ENCODE data around the gene SFTPA1. TPM values are rescaled to one million over a fixed set of nuclear protein-coding genes. Genes with fewer than 3 reads are reported as not detected.
A peak's percentile ranks its signal among the peaks of the same experiment; 100 is the strongest.
"Not testable (repeated sequence)": the region's sequence is repeated elsewhere in the genome, so short reads cannot be mapped to it uniquely, and the experiment has no call there.

The SFTPA1 gene
- total and polyA plus RNA-seq, 2 experiments from 2014 or later = not detected

DNA sequence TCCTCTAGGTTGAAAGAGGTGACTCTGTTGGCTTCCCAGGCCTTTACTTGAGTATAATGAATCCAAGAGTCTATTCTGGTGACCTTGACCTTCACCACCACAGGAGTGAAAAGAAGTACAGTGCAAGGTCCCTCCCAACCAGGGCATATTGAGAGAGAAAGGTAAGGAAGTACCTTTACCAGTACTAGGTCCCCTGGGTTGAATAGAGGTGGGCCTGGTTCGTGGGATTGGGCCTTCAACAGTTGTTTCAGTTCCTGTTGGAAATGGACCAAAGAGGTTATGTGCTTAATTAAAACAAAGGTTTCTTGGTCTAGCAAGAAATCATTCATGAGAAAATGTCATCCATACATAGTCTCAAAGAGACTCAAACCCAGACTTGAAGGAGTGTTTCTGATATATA is 6.4 kb upstream of the SFTPA1 start:
- no peak overlapping the region for H3K4me3 ChIP-seq
- no peak overlapping the region for H3K27ac ChIP-seq
- TF ChIP-seq, protein P1, sequence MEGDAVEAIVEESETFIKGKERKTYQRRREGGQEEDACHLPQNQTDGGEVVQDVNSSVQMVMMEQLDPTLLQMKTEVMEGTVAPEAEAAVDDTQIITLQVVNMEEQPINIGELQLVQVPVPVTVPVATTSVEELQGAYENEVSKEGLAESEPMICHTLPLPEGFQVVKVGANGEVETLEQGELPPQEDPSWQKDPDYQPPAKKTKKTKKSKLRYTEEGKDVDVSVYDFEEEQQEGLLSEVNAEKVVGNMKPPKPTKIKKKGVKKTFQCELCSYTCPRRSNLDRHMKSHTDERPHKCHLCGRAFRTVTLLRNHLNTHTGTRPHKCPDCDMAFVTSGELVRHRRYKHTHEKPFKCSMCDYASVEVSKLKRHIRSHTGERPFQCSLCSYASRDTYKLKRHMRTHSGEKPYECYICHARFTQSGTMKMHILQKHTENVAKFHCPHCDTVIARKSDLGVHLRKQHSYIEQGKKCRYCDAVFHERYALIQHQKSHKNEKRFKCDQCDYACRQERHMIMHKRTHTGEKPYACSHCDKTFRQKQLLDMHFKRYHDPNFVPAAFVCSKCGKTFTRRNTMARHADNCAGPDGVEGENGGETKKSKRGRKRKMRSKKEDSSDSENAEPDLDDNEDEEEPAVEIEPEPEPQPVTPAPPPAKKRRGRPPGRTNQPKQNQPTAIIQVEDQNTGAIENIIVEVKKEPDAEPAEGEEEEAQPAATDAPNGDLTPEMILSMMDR (IDR thresholded peaks at IDR 0.05; ENCODE audit: low read depth, low read length) = no peak
- no peak for DNase-seq (ENCODE audit: low read depth in 1 of 2, low spot score in 1 of 2)
- H3K36me3 ChIP-seq = no peaks in the 10 kb centered on the region
- H3K4me1 ChIP-seq (ENCODE audit: low read depth) = no peaks in the 10 kb centered on the region
- H3K27me3 ChIP-seq = peaks cover 3% of the 10 kb centered on the region
- H3K9me3 ChIP-seq (ENCODE audit: low read depth) = no peaks in the 10 kb centered on the region

DNA sequence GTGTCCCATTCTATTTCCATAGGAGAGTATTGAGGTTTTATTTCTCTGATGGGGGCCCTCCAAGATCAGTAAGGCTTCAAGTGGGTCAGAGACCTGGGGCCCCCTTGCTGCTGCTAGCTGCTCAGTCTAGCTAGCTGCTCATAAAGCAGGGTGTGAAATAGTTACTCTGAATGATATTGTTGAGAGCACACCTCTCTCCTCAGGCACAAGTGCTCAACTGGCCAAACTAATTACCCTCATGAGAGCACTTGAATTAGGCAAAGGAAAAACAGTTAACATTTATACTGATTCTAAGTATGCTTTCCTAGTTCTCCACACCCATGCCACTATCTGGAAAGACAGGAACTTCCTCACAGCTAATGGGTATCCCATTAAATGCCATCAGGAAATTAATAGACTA is 5.4 kb upstream of the SFTPA1 start:
- TF ChIP-seq, protein P1 (IDR thresholded peaks at IDR 0.05; ENCODE audit: low read depth, low read length) = no peak
- H3K36me3 ChIP-seq = no peaks in the 10 kb centered on the region
- no peak for DNase-seq (ENCODE audit: low read depth in 1 of 2, low spot score in 1 of 2)

DNA sequence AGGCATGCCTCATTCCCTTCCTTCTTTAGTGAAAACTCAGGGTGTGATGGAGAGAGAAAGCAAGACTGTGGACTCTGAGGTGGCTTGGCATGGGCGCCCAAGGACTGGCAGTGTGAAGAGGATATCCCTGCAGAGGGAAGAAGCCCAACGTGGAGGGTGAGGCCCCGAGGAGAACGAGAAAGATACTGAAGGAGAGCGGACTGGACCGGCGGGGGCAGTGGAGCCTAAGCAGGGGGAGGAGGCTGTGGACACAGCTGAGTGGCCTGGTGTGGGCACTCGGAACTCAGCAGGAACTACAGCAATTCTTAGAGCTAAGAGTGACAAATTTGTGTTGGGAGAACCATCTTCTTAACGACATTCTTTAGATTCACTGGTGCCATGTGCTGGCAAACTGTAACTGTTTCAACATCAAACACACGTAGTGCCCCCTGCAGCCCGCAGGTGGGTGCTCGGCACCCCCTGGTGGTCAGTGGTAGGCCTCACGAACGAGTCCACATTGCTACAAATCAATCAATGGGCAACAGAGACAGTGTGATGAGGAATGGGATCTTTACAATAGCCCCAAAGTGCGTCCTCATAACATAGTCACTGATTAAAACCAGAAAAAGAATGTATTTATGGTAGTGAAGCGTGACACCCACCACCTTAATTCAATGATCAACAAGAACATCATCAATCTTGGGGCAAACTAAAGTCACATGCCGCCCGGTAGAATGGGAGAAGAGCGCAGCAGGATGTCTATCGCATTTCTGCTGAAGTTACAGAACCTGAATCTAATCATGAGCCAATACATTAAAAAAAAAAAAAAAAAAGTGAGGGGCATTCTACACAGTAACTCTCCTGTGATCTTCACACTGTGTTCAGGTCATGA is 2.0 kb upstream of the SFTPA1 start:
- Histone ChIP-seq H3K9me3 (ENCODE audit: low read depth) (no peaks in the 10 kb centered on the region), H3K27ac (no peak overlapping the region), H3K4me3 (no peak overlapping the region), H3K36me3 (no peaks in the 10 kb centered on the region), H3K4me1 (ENCODE audit: low read depth) (no peaks in the 10 kb centered on the region), H3K27me3 (peaks cover 3% of the 10 kb centered on the region)
- DNase-seq (ENCODE audit: low read depth in 1 of 2, low spot score in 1 of 2) = peak; percentile 38 to 60
- TF ChIP-seq, protein P1 (IDR thresholded peaks at IDR 0.05; ENCODE audit: low read depth, low read length) = peak; percentile 69

More for the DNA sequence above, 5.4 kb upstream of the SFTPA1 start:
- H3K4me1 ChIP-seq (ENCODE audit: low read depth) = no peaks in the 10 kb centered on the region
- no peaks in the 10 kb centered on the region for H3K9me3 ChIP-seq (ENCODE audit: low read depth)
- H3K27ac ChIP-seq = no peak overlapping the region
- peaks cover 3% of the 10 kb centered on the region for H3K27me3 ChIP-seq
- H3K4me3 ChIP-seq = no peak overlapping the region

DNA sequence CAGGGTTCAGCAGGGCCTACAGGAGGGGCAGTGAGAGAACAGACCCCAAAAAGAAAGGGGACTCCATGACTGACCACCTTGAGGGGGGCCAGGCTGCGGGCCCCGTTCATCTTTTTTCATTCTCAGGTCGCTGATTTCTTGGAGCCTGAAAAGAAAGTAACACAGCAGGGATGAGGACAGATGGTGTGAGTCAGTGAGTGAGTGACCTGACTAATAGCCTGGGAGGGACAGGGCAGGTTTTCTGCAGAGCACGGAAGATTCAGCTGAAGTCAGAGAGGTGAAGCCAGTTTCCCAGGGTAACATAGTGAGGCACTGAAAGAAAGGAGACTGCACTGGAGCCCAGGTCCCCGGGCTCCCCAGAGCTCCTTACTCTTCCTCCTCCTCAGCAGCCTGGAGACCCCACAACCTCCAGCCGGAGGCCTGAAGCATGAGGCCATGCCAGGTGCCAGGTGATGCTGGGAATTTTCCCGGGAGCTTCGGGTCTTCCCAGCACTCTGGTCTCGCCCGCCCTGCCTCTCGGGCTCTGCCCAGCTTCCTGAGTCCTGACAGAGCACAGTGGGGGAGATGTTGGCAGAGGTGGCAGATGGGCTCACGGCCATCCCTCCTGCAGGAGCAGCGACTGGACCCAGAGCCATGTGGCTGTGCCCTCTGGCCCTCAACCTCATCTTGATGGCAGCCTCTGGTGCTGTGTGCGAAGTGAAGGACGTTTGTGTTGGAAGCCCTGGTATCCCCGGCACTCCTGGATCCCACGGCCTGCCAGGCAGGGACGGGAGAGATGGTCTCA is 646 bp downstream of the SFTPA1 start:
- H3K27me3 ChIP-seq; H3K4me3 ChIP-seq; H3K9me3 ChIP-seq (ENCODE audit: low read depth); DNase-seq (ENCODE audit: low read depth in 1 of 2, low spot score in 1 of 2); H3K4me1 ChIP-seq (ENCODE audit: low read depth); H3K27ac ChIP-seq; H3K36me3 ChIP-seq: not testable (repeated sequence)

DNA sequence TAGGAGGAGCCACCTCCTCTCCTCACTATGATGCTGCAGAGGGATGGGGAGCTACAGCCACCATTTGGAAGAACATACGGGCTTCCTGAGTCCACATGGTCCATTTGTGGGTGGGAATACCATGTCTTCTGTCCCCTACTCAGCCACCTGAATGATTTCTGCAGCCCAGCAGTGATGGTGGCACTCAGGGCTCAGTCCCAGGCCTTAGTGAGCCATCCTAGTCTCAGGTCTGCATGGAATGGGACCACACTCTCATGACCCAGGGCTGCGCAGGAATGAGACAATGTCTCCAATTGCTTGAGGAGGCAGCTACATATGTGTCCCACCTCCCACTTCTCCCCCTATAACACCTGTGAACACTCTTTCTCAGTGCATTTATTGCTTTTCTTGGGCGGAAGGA is 4.8 kb downstream of the SFTPA1 start:
- TF ChIP-seq, protein P1 (IDR thresholded peaks at IDR 0.05; ENCODE audit: low read depth, low read length) = no peak
- Histone ChIP-seq H3K36me3 (no peaks in the 10 kb centered on the region), H3K9me3 (ENCODE audit: low read depth) (no peaks in the 10 kb centered on the region), H3K27ac (no peak overlapping the region), H3K27me3 (no peaks in the 10 kb centered on the region), H3K4me3 (no peak overlapping the region), H3K4me1 (ENCODE audit: low read depth) (no peaks in the 10 kb centered on the region)
- DNase-seq (ENCODE audit: low read depth in 1 of 2, low spot score in 1 of 2) = no peak

DNA sequence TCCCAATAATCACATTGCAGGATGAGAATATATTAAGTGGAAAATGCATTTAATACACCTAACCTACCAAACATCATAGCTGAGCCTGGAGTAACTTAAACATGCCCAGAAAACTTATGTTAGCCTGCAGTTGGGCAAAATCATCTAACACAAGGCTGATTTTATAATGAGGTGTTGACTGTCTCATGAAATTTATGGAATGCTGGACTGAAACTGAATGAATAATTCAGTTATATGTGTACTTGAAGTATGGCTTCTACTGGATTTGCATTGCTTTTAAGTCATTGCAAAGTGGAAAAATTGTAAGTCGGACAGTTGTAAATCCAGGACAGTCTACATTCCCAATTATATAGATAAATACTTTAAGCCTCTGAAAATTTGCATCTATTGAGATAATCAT is 5.4 kb downstream of the SFTPA1 start:
- no peaks in the 10 kb centered on the region for H3K4me1 ChIP-seq (ENCODE audit: low read depth)
- no peaks in the 10 kb centered on the region for H3K27me3 ChIP-seq
- H3K4me3 ChIP-seq = no peak overlapping the region
- no peak for DNase-seq (ENCODE audit: low read depth in 1 of 2, low spot score in 1 of 2)
- TF ChIP-seq, protein P1 (IDR thresholded peaks at IDR 0.05; ENCODE audit: low read depth, low read length) = no peak
- H3K36me3 ChIP-seq = no peaks in the 10 kb centered on the region
- no peaks in the 10 kb centered on the region for H3K9me3 ChIP-seq (ENCODE audit: low read depth)
- H3K27ac ChIP-seq = no peak overlapping the region

DNA sequence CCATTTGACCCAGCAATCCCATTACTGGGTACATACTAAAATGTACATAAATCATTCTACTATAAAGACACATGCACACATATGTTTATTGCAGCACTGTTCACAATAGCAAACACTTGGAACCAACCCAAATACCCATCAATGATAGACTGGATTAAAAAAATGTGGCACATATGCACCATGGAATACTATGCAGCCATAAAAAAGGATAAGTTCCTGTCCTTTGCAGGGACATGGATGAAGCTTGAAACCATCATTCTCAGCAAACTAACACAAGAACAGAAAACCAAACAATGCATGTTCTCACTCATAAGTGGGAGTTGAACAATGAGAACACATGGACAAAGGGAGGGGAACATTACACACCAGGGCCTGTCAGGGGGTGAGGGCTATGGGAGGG is 12.9 kb downstream of the SFTPA1 start:
- not testable (repeated sequence) for H3K27me3 ChIP-seq; H3K4me3 ChIP-seq; H3K9me3 ChIP-seq (ENCODE audit: low read depth); H3K36me3 ChIP-seq; H3K4me1 ChIP-seq (ENCODE audit: low read depth); DNase-seq (ENCODE audit: low read depth in 1 of 2, low spot score in 1 of 2); H3K27ac ChIP-seq

Measured in cardiac muscle cell (in vitro differentiated cells and primary cell).